ENCODE data around the gene DZIP1L.

DZIP1L gene

GRCh38 chr3:138070006-138070405 is 45.4 kb downstream of the DZIP1L start:
- no peak for TF ChIP-seq CTCF (conservative IDR thresholded peaks at IDR 0.05; ENCODE audit: low read depth, low read length)
- H3K4me3 ChIP-seq (ENCODE audit: low read depth, low read length): no peak overlapping the region
- no peak for DNase-seq (ENCODE audit: low read depth)

- DNase-seq (ENCODE audit: low read depth): peak; percentile 88
- H3K4me3 ChIP-seq (ENCODE audit: low read depth, low read length): no peak overlapping the region
- peak; percentile 100 for TF ChIP-seq CTCF (conservative IDR thresholded peaks at IDR 0.05; ENCODE audit: low read depth, low read length)
Observed at GRCh38 chr3:138068579-138069174, 46.7 kb downstream of the DZIP1L start.

GRCh38 chr3:138068046-138068445 is 47.4 kb downstream of the DZIP1L start:
- no peak for TF ChIP-seq CTCF (conservative IDR thresholded peaks at IDR 0.05; ENCODE audit: low read depth, low read length)
- no peak for DNase-seq (ENCODE audit: low read depth)

GRCh38 chr3:138066972-138067371 is 48.4 kb downstream of the DZIP1L start:
- TF ChIP-seq CTCF (conservative IDR thresholded peaks at IDR 0.05; ENCODE audit: low read depth, low read length): no peak
- DNase-seq (ENCODE audit: low read depth): no peak

More at GRCh38 chr3:138068046-138068445, 47.4 kb downstream of the DZIP1L start:
- H3K4me3 ChIP-seq (ENCODE audit: low read depth, low read length): no peak overlapping the region

GRCh38 chr3:138066383-138066782 is 49.0 kb downstream of the DZIP1L start:
- H3K4me3 ChIP-seq (ENCODE audit: low read depth, low read length): no peak overlapping the region
- DNase-seq (ENCODE audit: low read depth): no peak
- TF ChIP-seq CTCF (conservative IDR thresholded peaks at IDR 0.05; ENCODE audit: low read depth, low read length): no peak

More at GRCh38 chr3:138066972-138067371, 48.4 kb downstream of the DZIP1L start:
- no peak overlapping the region for H3K4me3 ChIP-seq (ENCODE audit: low read depth, low read length)

- TF ChIP-seq CTCF (conservative IDR thresholded peaks at IDR 0.05; ENCODE audit: low read depth, low read length): no peak
- DNase-seq (ENCODE audit: low read depth): no peak
- H3K4me3 ChIP-seq (ENCODE audit: low read depth, low read length): no peak overlapping the region
Observed at GRCh38 chr3:138065949-138066348, 49.5 kb downstream of the DZIP1L start.

GRCh38 chr3:138063416-138063815 is 52.0 kb downstream of the DZIP1L start:
- no peak for DNase-seq (ENCODE audit: low read depth)
- TF ChIP-seq CTCF (conservative IDR thresholded peaks at IDR 0.05; ENCODE audit: low read depth, low read length): no peak
- H3K4me3 ChIP-seq (ENCODE audit: low read depth, low read length): no peak overlapping the region

Data from choroid plexus epithelial cell (primary cell).